Thoracic aorta (tissue), 2 donors: ENCODE data around the gene SESN3. TPM values are rescaled to one million over a fixed set of nuclear protein-coding genes. Genes with fewer than 3 reads are reported as not detected.
A peak's percentile ranks its signal among the peaks of the same experiment; 100 is the strongest.

Source experiments
- ATAC-seq: fragments of 150-250 bp; one replicate; pipeline ENCODE4 v1.8.0; 2017; ENCODE audit warnings: low read depth; ENCODE audit not compliant: insufficient number of reproducible peaks, low FRiP score
- DNase-seq: peaks from one replicate; pipeline ENCODE4 v3.0.0-alpha.2; 2020; ENCODE audit warnings: low spot score
- H3K27ac ChIP-seq, 2 donors: fragments of 200-600 bp; sonication (generic); 1 replicate in 1 of 2; 2 replicates in 1 of 2; pipeline ENCODE4 v1.5.1; 2016; ENCODE audit warnings: mild to moderate bottlenecking in 2 of 2, moderate library complexity in 2 of 2
- H3K27me3 ChIP-seq: fragments of 200-600 bp; sonication (generic); replicated peaks from 2 replicates; pipeline ENCODE4 v1.6.0; 2016; ENCODE audit warnings: mild to moderate bottlenecking; ENCODE audit not compliant: insufficient read depth
- H3K36me3 ChIP-seq: fragments of 200-600 bp; sonication (generic); one replicate; pipeline ENCODE4 v1.5.1; 2016
- H3K4me1 ChIP-seq, 2 donors: fragments of 200-600 bp; sonication (generic); 1 replicate in 1 of 2; 2 replicates in 1 of 2; pipeline versions ENCODE4 v1.5.1 to v1.6.0; 2016; ENCODE audit warnings: low read depth in 2 of 2, mild to moderate bottlenecking in 1 of 2; ENCODE audit not compliant: control insufficient read depth in 1 of 2
- H3K4me3 ChIP-seq: fragments of 200-600 bp; sonication (generic); 2 replicates; pipeline ENCODE4 v1.5.1; 2016; ENCODE audit warnings: mild to moderate bottlenecking
- H3K9me3 ChIP-seq: fragments of 200-600 bp; sonication (generic); 2 replicates; pipeline ENCODE4 v1.5.1; 2016
- total RNA-seq, 2 donors: library from RNA; depleted of rRNA; stranded (reverse); fragments of >200 nt; gene quantifications; one replicate each; pipeline versions ENCODE4 v1.1.0 to v1.2.3, GENCODE V29; 2016
- TF ChIP-seq, protein P1 (sequence below): fragments of 200-600 bp; sonication (generic); IDR thresholded peaks from one replicate; pipeline ENCODE4 v1.5.1; 2019; ENCODE audit warnings: antibody characterized with exemption

SESN3 gene
- total RNA-seq, 2 donors from 2014 or later: 37.9 to 41.3 TPM

DNA sequence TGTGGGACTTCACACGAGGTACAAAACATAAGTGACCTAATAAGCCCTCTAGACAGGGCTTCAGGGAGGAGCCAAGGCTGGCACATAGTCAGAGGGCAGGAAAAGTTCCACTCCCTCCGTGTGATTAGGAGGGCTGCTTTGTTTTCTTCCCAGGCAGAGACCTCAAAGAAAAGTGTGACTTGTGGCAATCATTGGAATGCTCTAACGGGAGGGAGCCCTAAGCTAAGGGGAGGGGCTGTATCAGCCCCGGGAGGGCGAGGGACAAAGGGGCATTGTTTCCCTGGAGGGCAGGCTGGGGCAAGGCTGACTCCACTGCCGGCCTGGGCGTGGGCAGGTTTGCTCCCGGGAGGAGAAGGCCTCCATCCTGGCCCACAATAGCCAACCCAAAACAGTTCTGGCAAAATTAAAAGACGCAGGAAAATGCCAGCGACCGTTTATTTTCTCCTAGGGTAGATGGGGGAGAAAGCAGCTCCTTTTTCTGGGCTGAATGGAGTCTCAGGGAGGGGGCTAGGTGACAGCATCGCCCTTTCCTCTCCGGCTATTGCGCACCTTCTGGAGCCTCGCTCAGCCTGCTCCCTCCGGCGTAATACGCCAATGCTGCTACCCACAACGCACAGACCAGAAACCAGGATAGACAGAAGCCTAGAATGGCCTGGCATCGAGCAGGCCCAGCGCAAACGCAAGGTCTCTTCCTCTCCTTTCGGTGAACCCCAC lies 81.2 kb downstream of the SESN3 start:
- Histone ChIP-seq H3K4me1 (peaks cover 9 to 42% of the 10 kb centered on the region in 2 donors), H3K36me3 (no peaks in the 10 kb centered on the region), H3K27me3 (no peaks in the 10 kb centered on the region), H3K4me3 (peak overlapping the region; percentile 82), H3K9me3 (no peaks in the 10 kb centered on the region), H3K27ac (peak overlapping the region; percentile 63 to 86)
- TF ChIP-seq, protein P1, sequence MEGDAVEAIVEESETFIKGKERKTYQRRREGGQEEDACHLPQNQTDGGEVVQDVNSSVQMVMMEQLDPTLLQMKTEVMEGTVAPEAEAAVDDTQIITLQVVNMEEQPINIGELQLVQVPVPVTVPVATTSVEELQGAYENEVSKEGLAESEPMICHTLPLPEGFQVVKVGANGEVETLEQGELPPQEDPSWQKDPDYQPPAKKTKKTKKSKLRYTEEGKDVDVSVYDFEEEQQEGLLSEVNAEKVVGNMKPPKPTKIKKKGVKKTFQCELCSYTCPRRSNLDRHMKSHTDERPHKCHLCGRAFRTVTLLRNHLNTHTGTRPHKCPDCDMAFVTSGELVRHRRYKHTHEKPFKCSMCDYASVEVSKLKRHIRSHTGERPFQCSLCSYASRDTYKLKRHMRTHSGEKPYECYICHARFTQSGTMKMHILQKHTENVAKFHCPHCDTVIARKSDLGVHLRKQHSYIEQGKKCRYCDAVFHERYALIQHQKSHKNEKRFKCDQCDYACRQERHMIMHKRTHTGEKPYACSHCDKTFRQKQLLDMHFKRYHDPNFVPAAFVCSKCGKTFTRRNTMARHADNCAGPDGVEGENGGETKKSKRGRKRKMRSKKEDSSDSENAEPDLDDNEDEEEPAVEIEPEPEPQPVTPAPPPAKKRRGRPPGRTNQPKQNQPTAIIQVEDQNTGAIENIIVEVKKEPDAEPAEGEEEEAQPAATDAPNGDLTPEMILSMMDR: no peak
- ATAC-seq (no peak), DNase-seq (no peak)

- TF ChIP-seq, protein P1: no peak
- ATAC-seq: no peak
- Histone ChIP-seq H3K27me3 (no peaks in the 10 kb centered on the region), H3K4me1 (peaks cover 9 to 48% of the 10 kb centered on the region in 2 donors), H3K27ac (peak overlapping the region in 1 of 2 donors; percentile 86), H3K9me3 (no peaks in the 10 kb centered on the region), H3K36me3 (no peaks in the 10 kb centered on the region), H3K4me3 (no peak overlapping the region)
- DNase-seq: no peak
Observed at GRCh38 chr11:95148938-95149337, 82.1 kb downstream of the SESN3 start.

- TF ChIP-seq, protein P1: no peak
- Histone ChIP-seq H3K4me1 (peaks cover 9 to 45% of the 10 kb centered on the region in 2 donors), H3K27ac (peak overlapping the region in 1 of 2 donors; percentile 9)
Observed at GRCh38 chr11:95148406-95148805, 82.6 kb downstream of the SESN3 start.

GRCh38 chr11:95147364-95147905 lies 83.6 kb downstream of the SESN3 start:
- no peaks in the 10 kb centered on the region for H3K27me3 ChIP-seq
- H3K9me3 ChIP-seq: no peaks in the 10 kb centered on the region
- H3K4me3 ChIP-seq: no peak overlapping the region
- H3K36me3 ChIP-seq: no peaks in the 10 kb centered on the region
- peaks cover 9 to 37% of the 10 kb centered on the region in 2 donors for H3K4me1 ChIP-seq
- no peak overlapping the region for H3K27ac ChIP-seq
- TF ChIP-seq, protein P1: no peak
- DNase-seq: no peak
- no peak for ATAC-seq

More at GRCh38 chr11:95148406-95148805, 82.6 kb downstream of the SESN3 start:
- Histone ChIP-seq H3K9me3 (no peaks in the 10 kb centered on the region), H3K4me3 (no peak overlapping the region), H3K36me3 (no peaks in the 10 kb centered on the region), H3K27me3 (no peaks in the 10 kb centered on the region)
- DNase-seq (no peak), ATAC-seq (no peak)

DNA sequence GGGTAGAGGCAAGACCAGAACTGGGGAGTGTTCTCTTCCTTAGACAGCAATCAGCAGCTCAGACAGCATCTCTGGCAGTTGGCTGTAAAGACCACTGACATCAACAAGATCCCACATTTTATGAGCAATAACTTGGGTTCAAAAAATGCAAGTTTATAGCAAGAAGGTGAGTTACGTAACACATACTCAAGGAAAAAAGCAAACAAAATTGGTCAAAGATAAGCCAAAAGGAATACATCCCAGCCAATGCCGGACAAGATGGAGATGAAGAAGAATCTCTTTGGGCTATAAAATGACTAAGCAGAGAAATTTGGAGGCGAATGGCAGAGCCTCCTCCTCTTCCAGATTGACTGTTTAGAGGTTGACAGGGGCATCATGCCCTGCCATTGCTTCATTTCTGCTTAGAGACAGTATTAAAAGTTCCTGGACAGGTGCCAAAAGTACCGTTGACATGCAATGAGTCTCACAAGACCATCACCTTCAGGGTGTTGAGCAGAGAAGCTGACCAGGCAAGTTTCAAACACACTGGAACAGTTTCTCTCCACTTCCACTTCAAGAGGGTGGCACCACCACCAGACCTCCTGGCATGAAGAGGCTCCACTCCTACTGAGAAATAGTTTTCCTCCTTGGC lies 85.5 kb downstream of the SESN3 start:
- Histone ChIP-seq H3K9me3 (no peaks in the 10 kb centered on the region), H3K4me3 (no peak overlapping the region), H3K27me3 (no peaks in the 10 kb centered on the region), H3K27ac (no peak overlapping the region), H3K4me1 (peaks cover 6 to 22% of the 10 kb centered on the region in 2 donors), H3K36me3 (no peaks in the 10 kb centered on the region)
- no peak for ATAC-seq
- TF ChIP-seq, protein P1: no peak
- no peak for DNase-seq
